Measurements from ENCODE around the gene PPIL6.

Gene PPIL6

DNA sequence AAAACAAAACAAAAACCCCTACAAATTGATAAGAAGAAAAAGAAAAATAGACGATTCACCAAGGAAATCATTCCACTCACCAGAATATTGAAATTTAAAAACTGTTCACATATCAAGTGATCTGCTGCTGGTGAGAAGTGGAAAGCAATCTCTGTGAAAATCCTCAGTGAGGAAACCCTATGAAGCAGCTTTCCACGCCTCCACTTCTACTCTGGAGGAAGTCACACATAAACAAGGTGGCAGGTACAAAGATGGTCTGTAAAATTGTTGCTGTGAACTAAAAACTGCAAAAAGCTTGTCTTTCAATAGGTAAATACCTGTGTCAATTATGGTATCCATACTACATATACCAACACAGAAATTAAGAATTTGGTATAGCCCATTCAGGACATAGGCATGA, 76.7 kb downstream of the PPIL6 start:
- no peak for DNase-seq (ENCODE audit: low read depth, low spot score)

DNA sequence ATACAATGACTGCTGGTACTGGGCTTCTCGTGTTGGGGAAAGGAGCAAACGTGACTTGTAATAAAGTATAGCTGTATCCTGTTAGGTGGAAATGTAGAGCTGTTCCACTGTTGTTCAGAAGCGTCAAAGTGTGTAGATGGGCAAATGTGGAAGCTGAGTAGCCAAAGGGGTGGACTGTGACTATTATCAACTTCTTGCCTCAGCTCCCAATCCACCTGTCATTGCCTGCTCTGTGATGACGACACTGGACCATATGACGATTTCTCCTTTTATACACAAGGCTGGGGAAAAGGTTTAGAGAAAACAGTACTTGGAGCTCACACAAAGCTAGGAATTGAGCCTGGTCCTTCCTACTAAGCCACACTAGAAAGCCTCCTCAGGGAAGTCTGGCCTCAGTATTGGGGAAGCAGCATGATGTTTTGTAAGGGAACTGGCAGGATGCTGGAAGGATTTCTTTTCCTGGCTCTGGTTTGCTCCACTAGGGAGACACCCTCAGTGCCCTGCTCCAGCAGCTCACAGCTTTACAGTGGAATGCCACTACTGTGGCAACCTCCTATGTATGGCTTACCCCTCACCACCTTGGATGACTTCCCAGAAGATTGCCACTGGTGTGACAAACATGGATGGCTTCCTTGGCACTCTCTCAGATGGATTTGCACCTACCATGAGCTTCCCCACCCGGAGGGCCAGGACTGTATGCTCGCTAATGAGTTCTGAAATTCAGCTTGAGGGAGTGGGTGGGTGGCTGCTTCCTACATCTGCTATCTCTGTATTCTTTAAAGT, 78.1 kb downstream of the PPIL6 start:
- DNase-seq (ENCODE audit: low read depth, low spot score), result no peak

DNA sequence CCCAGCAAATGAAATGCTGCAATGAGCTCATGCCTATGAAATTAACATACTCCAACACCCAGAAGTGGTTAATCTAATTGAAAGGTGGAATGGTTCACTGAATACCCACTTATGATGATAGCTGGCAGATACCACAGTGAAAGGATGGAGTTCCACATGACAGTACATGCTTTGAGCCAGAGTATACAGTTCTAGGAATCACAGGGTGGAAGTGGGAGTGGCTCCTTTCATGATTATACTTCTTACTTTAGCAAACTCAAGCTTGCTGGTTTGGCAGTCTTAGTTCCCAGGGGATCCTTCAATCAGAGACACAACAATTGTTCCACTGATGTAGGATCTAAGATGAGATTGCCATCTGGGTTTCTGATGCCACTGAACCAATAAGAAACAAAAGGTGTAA, 79.6 kb downstream of the PPIL6 start:
- DNase-seq (ENCODE audit: low read depth, low spot score), result no peak

DNA sequence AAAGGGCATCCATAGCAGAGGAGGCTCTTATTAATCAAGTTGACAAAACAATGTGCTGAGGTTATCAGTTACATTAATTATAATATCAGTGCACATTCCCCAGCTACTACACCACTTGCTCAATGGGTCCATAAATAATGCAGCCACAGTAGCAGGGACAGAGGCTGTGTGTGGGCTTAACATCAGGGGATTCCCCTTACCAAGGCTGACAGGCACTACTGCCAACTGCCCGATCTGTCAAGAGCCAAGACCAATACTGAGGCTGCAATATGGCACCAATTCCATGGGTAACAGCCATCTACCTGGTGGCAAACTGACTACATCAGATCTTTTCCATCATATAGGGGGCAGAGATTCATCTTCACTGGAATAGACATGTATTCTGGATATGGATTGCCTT, 80.1 kb downstream of the PPIL6 start:
- no peak for DNase-seq (ENCODE audit: low read depth, low spot score)

DNA sequence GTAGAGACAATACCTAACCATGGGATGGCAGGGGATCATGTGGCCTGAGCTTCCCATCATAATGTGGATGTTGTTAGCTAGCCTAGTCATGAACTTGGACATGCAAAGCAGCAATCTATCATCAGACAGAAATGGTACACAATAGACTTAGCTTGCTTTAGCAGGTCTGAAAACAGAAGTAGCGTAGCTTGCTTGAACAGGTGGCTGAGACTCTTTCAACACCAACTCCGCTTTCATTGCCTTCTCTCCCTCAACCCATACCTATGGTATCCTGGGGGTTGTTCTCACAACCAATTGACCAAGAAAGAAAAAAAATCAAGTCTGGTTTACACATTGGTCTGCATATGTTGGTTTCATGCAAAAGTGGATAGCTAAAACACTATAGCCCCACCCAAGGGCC, 81.2 kb downstream of the PPIL6 start:
- no peak for DNase-seq (ENCODE audit: low read depth, low spot score)

DNA sequence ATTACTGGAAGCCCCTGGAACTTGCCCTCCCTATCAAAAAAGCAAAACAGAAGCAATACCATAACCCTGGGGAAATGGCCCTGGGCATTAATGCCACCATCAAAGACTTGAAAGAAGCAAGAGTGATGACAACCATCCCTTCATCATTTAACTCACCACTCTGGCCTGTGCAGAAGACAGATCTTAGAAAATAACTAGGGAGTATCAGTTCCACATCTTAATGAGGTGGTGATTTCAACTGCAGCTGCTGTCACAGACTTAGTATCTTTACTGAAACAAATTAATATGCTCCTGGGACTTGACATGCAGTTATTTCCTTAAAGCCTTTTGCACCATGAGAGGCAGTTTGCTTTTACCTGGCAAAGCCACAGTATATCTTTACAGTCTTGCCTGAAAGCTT, 82.2 kb downstream of the PPIL6 start:
- no peak for DNase-seq (ENCODE audit: low read depth, low spot score)

DNA sequence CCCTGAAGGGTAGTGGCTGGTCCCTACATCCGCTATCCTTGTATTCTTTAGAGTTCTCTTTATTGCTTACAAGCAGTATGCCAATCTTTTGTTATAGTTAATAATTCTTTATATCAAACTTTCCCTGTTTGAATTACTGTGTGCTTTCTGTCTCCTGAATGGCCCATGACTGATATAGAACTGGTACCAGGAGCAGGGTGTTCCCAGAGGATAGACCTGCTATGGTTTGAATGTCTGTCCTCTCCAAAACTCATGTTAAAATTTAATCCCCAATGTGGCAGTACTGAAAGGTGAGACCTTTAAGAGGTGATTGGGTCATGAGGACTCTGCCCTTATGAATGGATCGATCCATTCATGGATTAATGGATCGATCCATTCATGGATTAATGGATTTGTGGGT, 84.2 kb downstream of the PPIL6 start:
- DNase-seq (ENCODE audit: low read depth, low spot score), result no peak

DNA sequence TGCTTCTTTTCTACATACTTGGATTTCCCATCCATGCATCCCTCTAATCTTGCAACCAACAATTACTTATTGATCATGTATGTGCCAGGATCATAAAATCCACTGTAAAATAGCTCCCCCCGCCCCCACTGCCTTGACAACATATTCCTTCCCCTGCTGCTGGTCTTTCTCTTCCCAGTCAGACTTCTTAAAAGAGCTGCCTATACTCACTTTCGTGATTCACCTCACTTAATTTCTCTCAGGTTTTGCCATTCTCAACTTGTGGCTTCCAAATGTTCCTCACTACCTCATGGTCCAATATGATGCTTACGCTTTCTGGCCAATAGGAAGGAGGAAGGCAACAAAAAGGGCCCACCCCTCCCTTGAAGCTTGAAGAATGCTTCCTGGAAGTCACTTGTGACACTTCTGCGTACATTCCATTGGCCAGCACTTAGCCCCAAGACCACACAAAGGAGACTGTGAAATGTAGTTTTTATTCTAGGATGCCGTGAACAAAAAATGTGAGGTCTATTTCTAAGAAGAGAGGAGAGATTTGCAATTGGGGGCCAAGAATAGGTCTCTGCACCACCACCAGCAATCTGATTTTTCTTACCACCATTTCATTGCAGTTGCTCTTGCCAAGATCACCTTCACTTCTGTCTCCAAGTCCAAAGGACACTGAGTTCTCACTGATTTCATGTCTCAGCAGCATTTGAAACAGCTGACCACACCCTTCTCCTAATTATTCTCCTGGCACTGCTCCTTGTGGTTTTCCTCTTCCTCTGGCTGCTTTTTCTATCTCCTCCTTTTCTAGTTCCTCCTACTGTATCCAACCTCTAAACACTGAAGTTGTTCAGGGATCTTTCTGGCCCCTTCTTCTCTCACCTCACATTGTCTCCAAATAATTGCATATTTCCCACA, 88.9 kb downstream of the PPIL6 start:
- no peak for DNase-seq (ENCODE audit: low read depth, low spot score)

DNA sequence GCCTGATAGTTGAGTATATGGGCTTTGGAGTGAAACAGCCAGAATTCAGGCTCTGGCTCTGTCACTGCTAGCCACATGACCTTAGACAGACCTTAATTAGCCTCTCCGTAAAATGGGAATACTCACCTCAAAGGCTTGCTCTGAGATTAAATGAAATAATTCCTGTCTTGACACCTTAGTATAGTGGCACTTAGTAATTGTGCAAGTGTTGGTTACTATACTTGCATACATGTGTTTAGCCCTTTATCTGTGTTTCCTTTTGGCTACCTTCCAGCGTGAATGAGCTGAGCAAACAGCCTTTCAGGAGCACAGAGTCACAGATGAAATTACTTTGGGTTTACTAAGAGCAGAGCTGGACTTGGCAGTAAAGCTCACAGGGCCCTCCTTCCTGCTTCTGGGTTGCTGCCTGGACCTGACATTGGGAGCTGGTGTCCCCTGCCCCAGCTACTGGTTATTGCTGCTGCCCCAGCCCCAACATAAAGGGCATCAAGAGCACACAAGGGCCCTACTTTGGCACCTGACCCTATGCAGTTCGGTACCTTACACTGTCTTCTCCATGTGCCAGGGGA, 90.9 kb downstream of the PPIL6 start:
- DNase-seq (ENCODE audit: low read depth, low spot score), result no peak

DNA sequence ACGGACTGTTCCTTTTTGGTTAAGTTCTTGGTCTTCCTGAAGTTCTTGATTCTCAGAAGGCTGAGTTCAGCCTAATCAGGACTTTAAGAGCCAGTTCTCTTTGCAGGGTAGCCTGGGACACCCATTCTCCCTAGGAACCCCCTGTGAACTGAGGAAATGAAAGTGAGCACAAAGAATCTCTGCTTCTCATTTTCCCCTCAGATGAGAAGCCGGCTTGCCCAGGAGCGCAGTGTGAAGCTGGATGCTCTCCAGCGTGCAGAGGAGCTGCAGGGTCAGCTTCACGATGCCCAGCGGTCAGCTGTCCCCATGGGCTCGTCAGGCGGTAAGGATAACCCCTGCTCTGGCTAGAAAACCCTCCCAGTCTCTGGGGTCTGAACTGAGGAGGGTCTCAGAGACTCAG, 92.2 kb downstream of the PPIL6 start:
- no peak for DNase-seq (ENCODE audit: low read depth, low spot score)

DNA sequence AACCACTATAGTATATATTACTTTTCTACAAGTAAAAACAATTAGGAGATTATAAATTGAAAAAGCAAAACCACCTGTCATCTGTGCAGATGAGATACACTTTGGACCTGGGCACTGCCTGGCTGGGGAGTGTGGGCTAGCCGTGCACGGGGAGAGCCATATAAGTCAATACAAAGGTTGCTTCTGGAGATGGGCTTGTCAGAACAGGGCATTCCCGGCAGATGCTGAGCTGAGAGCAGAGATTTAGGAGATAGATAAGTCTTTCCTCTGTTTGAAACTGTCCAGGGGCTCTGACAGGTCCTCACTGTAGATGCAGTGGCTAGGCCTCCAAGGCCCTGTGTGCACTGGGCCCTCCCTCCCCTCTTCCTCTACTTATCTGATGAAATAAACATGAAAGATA, 92.6 kb downstream of the PPIL6 start:
- DNase-seq (ENCODE audit: low read depth, low spot score), result no peak

DNA sequence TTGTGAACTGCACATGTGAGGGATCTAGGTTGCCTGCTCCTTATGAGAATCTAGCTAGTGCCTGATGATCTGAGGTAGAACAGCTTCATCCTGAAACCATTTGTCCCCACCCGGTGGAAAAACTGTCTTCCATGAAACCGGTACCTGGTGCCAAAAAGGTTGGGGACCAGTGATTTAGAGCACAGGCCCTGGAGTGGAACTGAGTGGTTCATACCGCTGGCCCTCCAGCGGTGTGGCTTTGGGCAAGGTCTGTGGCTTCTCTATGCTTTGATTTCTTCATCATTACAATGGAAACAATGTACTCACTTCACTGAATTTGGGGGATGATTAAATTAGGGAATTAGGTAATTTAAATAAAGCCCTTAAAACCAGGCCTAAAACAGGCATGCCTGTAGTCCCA, 94.4 kb downstream of the PPIL6 start:
- DNase-seq (ENCODE audit: low read depth, low spot score), result no peak

DNA sequence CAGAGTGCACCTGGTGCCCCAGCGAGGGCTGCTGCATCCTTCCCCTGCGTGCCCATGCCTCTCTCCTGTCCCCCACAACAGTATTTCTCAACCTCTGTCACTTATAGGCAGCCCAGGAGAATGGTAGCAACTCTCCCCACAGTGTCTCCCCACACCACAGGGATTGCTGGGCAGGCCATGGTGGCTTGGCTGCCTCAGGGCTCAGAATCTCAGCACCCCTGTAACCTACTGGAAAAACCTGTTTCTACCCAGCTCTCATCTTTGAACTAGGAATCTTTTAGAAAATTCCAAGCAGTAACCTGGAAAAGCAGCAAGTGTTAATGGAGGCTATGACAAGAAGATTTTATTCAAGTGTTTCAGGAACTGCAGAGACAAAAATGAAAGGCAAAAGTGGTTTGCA, 96.2 kb downstream of the PPIL6 start:
- DNase-seq (ENCODE audit: low read depth, low spot score), result no peak

DNA sequence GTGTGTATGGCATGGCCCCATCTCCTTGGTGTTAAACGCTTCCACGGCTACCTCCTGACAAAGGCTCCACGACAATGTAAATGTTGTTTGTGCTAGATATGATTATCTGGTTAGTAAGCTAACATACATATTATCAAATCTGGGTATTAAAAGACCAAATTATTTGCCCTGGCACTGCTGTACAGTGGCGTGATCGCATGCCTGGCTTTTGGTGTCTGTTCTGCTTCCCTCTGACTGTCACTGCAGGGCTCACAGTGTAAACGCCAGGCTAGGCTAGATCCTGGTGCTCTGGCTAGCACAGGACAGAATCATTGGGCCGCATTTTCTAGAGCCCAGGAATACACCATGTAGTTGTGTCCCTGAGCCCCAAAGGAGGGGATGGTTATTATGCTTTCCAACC, 96.9 kb downstream of the PPIL6 start:
- DNase-seq (ENCODE audit: low read depth, low spot score), result no peak

DNA sequence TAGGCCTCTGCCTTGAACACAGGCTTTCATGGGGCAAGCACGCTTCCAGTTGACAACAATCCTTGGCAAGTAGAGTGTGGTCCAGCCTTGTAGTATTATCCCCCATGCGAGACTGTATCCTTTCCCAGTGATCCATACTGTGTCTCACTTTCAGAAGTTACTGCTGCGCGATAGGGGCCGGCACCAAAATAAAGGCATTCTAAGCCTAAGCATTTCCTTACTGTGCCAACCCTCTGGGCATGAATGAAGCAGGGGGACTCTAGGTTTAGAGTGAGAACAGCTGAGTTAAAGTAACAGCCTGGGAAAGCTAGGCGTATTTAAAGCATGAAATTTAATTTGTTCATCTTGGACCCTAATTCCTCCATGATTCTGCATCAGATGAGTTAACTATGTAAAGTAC, 97.5 kb downstream of the PPIL6 start:
- DNase-seq (ENCODE audit: low read depth, low spot score), result no peak

DNA sequence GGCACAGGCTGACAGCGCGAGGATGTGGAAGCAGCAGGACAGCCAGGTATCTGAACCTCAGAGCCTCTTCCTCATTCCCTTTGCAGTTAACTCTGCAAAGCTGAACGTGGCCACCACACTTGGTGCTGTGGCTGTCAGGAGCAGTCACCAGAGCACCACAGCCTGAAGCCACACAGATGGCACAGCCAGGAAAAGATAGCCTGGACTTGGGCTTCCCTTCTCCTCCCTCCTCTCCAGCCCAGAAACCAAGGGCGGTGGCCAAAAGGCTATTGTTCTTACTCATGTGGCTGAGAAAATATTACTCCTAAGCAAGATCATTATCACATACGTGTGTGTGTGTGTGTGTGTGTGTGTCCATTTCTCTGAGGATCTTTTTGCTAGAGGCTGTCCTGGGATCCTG, 97.9 kb downstream of the PPIL6 start:
- DNase-seq (ENCODE audit: low read depth, low spot score), result no peak

DNA sequence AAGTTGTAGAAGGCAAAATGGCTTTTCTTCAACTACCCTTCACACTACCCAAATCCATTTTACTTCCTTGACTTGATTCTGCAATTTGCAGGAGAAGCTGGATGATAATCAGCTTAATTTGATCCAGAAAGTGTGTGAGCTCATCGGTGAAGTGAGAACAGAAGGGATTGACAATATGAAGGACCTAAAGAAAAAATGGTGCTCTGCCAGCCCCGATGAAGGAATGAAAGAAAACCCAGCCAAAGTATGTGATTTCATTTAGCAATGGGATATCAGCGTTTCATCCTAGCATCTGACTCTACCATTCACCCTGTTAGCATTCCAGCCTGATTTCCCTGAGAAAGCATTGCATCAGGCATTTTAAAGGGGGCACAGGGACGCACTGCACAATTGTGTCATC, 99.6 kb downstream of the PPIL6 start:
- no peak for DNase-seq (ENCODE audit: low read depth, low spot score)
